Activated naive CD4-positive, alpha-beta T cell treated with anti-CD3 and anti-CD28 coated beads for 36 hours (primary cell): ENCODE measurements around the gene TET2. TPM values are rescaled to one million over a fixed set of nuclear protein-coding genes. Genes with fewer than 3 reads are reported as not detected.
A peak's percentile ranks its signal among the peaks of the same experiment; 100 is the strongest.

Source experiments
- CTCF ChIA-PET: fragments of 350-600 bp; sonication (Branson Sonifier 250); formaldehyde crosslinking; loops from one replicate; lab custom pipeline; 2021; ENCODE audit warnings: antibody characterized with exemption; lab: Charles Lee
- DNase-seq: peaks from one replicate; pipeline ENCODE4 v3.0.0-alpha.2; 2020
- H3K27ac Mint-ChIP-seq: one replicate; pipeline ENCODE4 v1.8.0; 2021; ENCODE audit warnings: mild to moderate bottlenecking, mixed read lengths
- H3K27me3 Mint-ChIP-seq: one replicate; pipeline ENCODE4 v1.8.0; 2021; ENCODE audit warnings: low read depth, mixed read lengths
- H3K36me3 Mint-ChIP-seq: one replicate; pipeline ENCODE4 v1.8.0; 2021; ENCODE audit warnings: low read depth, mixed read lengths
- H3K4me1 Mint-ChIP-seq: one replicate; pipeline ENCODE4 v1.8.0; 2021; ENCODE audit warnings: low read depth, mixed read lengths
- H3K4me3 Mint-ChIP-seq: one replicate; pipeline ENCODE4 v1.8.0; 2021; ENCODE audit warnings: mild to moderate bottlenecking, moderate library complexity, mixed read lengths
- H3K9me3 Mint-ChIP-seq: one replicate; pipeline ENCODE4 v1.8.0; 2021; ENCODE audit warnings: mixed read lengths
- intact Hi-C: fragments of 100-400 bp; cut with micrococcal nuclease; formaldehyde crosslinking; loops from one replicate; pipeline ENCODE4 v1.15.1; 2023
- total RNA-seq, 2 experiments: library from RNA; stranded (reverse); gene quantifications; one replicate each; pipeline ENCODE4 v1.2.3, GENCODE V29; 2021

Gene TET2
- total RNA-seq, 2 experiments from 2014 or later: 36.0 to 36.1 TPM

GRCh38 chr4:105145903-105146275 lies 787 bp upstream of the TET2 start:
- Mint-ChIP-seq H3K27me3 (no peaks in the 10 kb centered on the region), H3K36me3 (peaks cover 16% of the 10 kb centered on the region), H3K4me3 (peak overlapping the region; percentile 96), H3K9me3 (no peaks in the 10 kb centered on the region), H3K27ac (peak overlapping the region; percentile 97), H3K4me1 (peaks cover 35% of the 10 kb centered on the region)
- CTCF ChIA-PET: interaction anchor here (2.6 kb wide), 1 partner anchor 328 kb away, joined by 10 read pairs; the partner anchor contains the start of gene PPA2
- intact Hi-C loops: loop anchor here (1.0 to 5.0 kb wide), 12 partner anchors 9 to 1171 kb away; partner anchors contain the start of genes AIMP1, GSTCD, INTS12 and TBCK
- DNase-seq: peak; percentile 43

GRCh38 chr4:105147016-105147552 lies 408 bp downstream of the TET2 start:
- H3K9me3 Mint-ChIP-seq: no peaks in the 10 kb centered on the region
- peaks cover 16% of the 10 kb centered on the region for H3K36me3 Mint-ChIP-seq
- H3K4me1 Mint-ChIP-seq: peaks cover 35% of the 10 kb centered on the region
- no peaks in the 10 kb centered on the region for H3K27me3 Mint-ChIP-seq
- DNase-seq: no peak
- CTCF ChIA-PET: interaction anchor here (0.8 to 1.1 kb wide), 3 partner anchors 15 to 327 kb away, joined by 3 to 4 read pairs (median 3); partner anchors contain the start of gene PPA2
- peak overlapping the region; percentile 94 for H3K27ac Mint-ChIP-seq
- peak overlapping the region; percentile 96 for H3K4me3 Mint-ChIP-seq
- intact Hi-C loops: loop anchor here (1.0 to 5.0 kb wide), 2 partner anchors 32 to 1170 kb away; partner anchors contain the start of genes AIMP1 and TBCK

DNA sequence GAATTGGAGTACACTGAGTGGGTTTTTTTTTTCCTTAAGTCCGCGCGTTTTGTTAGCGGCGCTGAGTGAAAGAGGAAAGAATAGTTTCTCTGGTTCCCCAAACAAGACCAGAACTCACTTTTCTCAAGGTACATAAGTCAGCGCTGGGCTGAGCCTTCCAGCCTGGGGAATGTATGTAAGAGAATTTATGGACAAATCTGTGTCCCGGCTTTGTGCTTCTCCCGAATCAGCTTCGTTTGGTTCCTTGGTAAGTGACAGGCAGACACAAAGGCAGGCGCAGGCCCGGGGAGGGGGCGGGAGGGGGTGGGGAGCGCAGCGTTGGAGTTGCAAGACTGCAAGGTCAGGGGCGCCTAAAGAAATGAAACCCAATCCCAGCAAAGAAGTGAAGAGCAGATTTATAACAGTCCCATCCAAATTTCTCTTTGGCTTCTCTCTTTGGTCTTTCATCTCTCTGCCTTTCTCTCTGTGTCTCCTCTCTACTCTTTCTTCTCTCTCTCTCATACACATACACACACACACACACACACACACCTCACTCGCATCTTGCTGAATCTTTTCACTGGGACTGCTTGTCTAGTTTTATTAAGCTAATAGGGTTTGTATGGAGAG lies 981 bp downstream of the TET2 start:
- CTCF ChIA-PET: interaction anchor here (0.8 to 1.1 kb wide), 5 partner anchors 14 to 326 kb away, joined by 3 to 4 read pairs (median 3); partner anchors contain the start of gene PPA2
- DNase-seq: peak; percentile 45
- H3K9me3 Mint-ChIP-seq: no peaks in the 10 kb centered on the region
- peak overlapping the region; percentile 96 for H3K4me3 Mint-ChIP-seq
- H3K4me1 Mint-ChIP-seq: peaks cover 35% of the 10 kb centered on the region
- H3K36me3 Mint-ChIP-seq: peaks cover 16% of the 10 kb centered on the region
- intact Hi-C loops: loop anchor here (1.0 to 5.0 kb wide), 2 partner anchors 32 to 1170 kb away; partner anchors contain the start of genes AIMP1 and TBCK
- no peaks in the 10 kb centered on the region for H3K27me3 Mint-ChIP-seq
- peak overlapping the region; percentile 94 for H3K27ac Mint-ChIP-seq

DNA sequence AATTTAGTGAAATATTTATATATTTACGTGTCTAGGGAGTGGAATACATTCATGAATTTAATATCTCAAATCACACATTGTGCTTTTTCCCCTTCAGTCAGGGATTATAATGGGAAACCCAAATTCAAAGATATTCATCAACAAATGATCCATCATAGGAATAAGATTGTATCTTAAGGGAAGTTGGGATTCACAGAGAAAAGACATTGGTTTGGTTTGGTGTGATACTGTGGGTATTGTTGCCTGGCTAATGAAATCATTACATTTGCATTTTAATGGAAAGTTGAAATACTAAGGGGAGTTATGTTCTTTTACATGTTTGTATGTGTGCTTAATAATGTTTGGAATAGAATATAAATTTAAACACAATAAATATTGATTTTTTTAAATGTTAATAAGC lies 1.7 kb downstream of the TET2 start:
- H3K27ac Mint-ChIP-seq: peak overlapping the region; percentile 94
- peaks cover 38% of the 10 kb centered on the region for H3K4me1 Mint-ChIP-seq
- H3K9me3 Mint-ChIP-seq: no peaks in the 10 kb centered on the region
- intact Hi-C loops: loop anchor here (5.0 kb wide), 1 partner anchor 1169 kb away; the partner anchor contains the start of genes AIMP1 and TBCK
- peak overlapping the region; percentile 96 for H3K4me3 Mint-ChIP-seq
- no peak for DNase-seq
- H3K27me3 Mint-ChIP-seq: no peaks in the 10 kb centered on the region
- CTCF ChIA-PET: interaction anchor here (0.8 to 1.0 kb wide), 2 partner anchors 58 to 325 kb away, joined by 3 read pairs; partner anchors contain the start of gene PPA2
- H3K36me3 Mint-ChIP-seq: peaks cover 19% of the 10 kb centered on the region

DNA sequence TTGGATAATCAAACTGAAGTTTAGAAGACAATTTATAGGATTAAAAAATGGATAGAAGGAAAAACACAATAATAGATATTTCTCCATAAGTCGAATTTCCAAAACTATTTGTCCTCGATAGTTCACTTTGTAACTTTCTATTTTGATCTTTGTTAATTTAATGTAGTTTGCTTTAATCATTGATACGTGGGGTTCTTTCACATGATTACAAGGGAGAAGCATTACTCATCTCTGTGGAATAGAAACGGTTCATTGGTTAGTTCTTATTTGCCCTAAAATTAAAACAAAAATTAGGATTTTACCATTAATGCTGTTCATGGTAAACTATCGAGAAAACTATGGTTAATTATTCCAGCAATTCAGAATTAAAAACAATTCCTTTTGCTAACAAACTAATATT lies 2.1 kb downstream of the TET2 start:
- Mint-ChIP-seq H3K9me3 (no peaks in the 10 kb centered on the region), H3K4me3 (peak overlapping the region; percentile 55), H3K36me3 (peaks cover 19% of the 10 kb centered on the region), H3K27ac (no peak overlapping the region), H3K27me3 (no peaks in the 10 kb centered on the region), H3K4me1 (peaks cover 40% of the 10 kb centered on the region)
- intact Hi-C loops: loop anchor here (5.0 kb wide), 1 partner anchor 1169 kb away; the partner anchor contains the start of genes AIMP1 and TBCK
- DNase-seq: no peak
- CTCF ChIA-PET: no interaction called here

DNA sequence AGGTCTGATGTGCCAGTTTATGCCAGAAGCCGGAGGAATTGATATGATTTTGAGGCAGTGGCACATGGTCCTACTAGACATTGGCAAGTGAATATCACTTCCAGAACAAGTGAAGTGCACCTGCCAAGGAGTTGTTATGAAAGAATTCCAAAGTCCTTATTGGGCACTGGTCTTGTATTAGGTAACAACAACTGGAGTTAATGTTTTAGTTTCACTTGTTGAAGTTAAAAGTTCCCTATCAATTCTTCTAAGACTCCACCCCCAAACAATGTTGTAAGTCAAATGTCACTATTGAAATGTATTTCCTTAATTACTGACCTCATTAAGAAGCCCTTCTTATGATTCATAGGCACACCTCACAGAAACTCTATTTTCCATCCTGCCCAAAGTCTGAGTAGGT lies 3.1 kb downstream of the TET2 start:
- no peak for DNase-seq
- no peak overlapping the region for H3K27ac Mint-ChIP-seq
- peaks cover 19% of the 10 kb centered on the region for H3K36me3 Mint-ChIP-seq
- intact Hi-C loops: loop anchor here (2.0 to 5.0 kb wide), 2 partner anchors 17 to 1168 kb away; partner anchors contain the start of genes AIMP1 and TBCK
- H3K27me3 Mint-ChIP-seq: no peaks in the 10 kb centered on the region
- CTCF ChIA-PET: interaction anchor here (1.7 kb wide), 1 partner anchor 56 kb away, joined by 3 read pairs; no protein-coding TSS in a partner anchor
- peaks cover 44% of the 10 kb centered on the region for H3K4me1 Mint-ChIP-seq
- H3K9me3 Mint-ChIP-seq: no peaks in the 10 kb centered on the region
- H3K4me3 Mint-ChIP-seq: peak overlapping the region; percentile 11

DNA sequence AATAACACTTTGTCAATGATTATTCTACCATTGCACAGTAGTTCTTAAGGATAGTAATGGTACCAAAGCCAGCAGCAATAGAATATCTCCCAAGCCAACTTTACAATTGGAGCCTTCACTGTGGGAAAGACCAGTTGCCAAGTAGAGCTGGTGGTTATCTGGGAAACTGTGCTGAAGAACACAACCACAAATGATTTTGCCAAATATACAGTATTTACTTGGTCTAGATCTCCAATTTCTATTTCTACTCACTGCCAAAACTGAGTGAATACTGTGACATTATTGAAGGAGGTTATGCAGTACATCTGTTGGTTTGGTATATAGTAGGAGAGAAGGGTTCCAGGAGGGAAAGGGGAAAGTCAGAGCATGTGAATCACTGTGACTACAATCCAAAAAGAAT lies 3.8 kb downstream of the TET2 start:
- no peak overlapping the region for H3K4me3 Mint-ChIP-seq
- intact Hi-C loops: loop anchor here (2.0 kb wide), 1 partner anchor 16 kb away; no protein-coding TSS in a partner anchor
- H3K27me3 Mint-ChIP-seq: no peaks in the 10 kb centered on the region
- H3K27ac Mint-ChIP-seq: no peak overlapping the region
- peaks cover 43% of the 10 kb centered on the region for H3K4me1 Mint-ChIP-seq
- CTCF ChIA-PET: interaction anchor here (1.0 to 1.7 kb wide), 2 partner anchors 10 to 55 kb away, joined by 3 read pairs; no protein-coding TSS in a partner anchor
- DNase-seq: no peak
- H3K9me3 Mint-ChIP-seq: no peaks in the 10 kb centered on the region
- peaks cover 22% of the 10 kb centered on the region for H3K36me3 Mint-ChIP-seq

DNA sequence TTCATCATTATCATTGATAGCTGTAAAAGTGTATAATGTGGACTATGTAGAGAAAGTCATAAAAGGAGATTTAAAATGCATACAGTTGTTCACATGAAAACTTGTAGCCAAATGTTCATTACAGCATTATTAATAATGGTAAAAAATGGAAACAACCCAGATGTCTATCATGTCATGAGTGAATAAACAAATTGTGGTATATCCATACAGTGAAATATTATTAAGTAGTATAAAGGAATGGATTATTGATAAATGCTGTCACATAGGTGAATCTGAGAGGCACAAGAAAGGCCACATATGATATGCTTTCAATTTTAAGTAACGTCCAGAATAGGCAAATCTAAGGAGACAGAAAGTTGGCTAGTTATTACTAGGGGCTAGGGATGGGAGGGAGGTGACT lies 7.1 kb downstream of the TET2 start:
- Mint-ChIP-seq H3K9me3 (no peaks in the 10 kb centered on the region), H3K27me3 (no peaks in the 10 kb centered on the region), H3K36me3 (peaks cover 10% of the 10 kb centered on the region), H3K27ac (no peak overlapping the region), H3K4me3 (no peak overlapping the region), H3K4me1 (peaks cover 45% of the 10 kb centered on the region)
- intact Hi-C loops: no loop called here
- CTCF ChIA-PET: no interaction called here
- DNase-seq: no peak

DNA sequence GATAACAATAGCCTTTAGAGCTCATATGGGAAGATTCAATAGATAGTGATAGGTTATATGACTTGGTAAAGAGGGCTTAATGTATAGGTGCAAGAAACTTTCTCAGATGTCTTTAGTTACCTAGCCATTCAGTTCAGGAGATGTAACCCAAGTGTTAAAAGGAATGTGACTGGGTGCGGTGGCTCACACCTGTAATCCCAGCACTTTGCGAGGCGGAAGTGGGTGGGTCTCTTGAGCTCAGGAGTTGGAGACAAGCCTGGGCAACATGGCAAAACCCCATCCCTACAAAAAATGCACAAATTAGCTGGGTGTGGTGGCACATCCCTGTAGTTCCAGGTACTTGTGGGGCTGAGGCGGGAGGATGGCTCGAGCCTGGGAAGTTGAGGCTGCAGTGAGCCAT lies 7.9 kb downstream of the TET2 start:
- Mint-ChIP-seq H3K27me3 (no peaks in the 10 kb centered on the region), H3K4me3 (no peak overlapping the region)

GRCh38 chr4:105155426-105155825 lies 8.8 kb downstream of the TET2 start:
- intact Hi-C loops: no loop called here
- Mint-ChIP-seq H3K4me1 (peaks cover 35% of the 10 kb centered on the region), H3K4me3 (no peak overlapping the region), H3K27ac (no peak overlapping the region), H3K27me3 (no peaks in the 10 kb centered on the region), H3K9me3 (no peaks in the 10 kb centered on the region), H3K36me3 (peaks cover 14% of the 10 kb centered on the region)
- DNase-seq: no peak
- CTCF ChIA-PET: interaction anchor here (0.7 kb wide), 1 partner anchor 238 kb away, joined by 3 read pairs; no protein-coding TSS in a partner anchor

More for the DNA sequence above, 7.9 kb downstream of the TET2 start:
- CTCF ChIA-PET: no interaction called here
- intact Hi-C loops: no loop called here
- peaks cover 38% of the 10 kb centered on the region for H3K4me1 Mint-ChIP-seq
- no peaks in the 10 kb centered on the region for H3K9me3 Mint-ChIP-seq
- H3K27ac Mint-ChIP-seq: no peak overlapping the region
- peaks cover 12% of the 10 kb centered on the region for H3K36me3 Mint-ChIP-seq
- no peak for DNase-seq

DNA sequence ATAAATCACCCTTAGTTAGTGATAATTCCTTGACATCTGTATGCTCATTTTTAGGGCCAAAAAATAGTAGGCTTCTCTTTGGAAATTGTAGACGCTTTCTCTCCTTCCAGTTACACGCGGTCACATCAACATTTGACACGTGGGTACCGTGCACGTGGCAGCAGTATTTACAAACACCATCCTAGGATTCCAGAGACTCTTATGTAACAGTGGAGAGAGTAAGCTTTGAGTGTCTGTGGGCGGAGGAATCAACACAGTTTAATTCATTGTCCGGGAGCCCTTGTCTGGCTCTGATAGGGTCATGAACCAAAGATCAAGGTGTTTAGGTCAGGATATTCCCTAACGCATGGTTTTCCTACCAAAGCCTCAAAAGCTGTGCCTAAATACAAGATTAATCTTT lies 12.2 kb downstream of the TET2 start:
- Mint-ChIP-seq H3K9me3 (no peaks in the 10 kb centered on the region), H3K4me3 (no peak overlapping the region), H3K27me3 (no peaks in the 10 kb centered on the region), H3K27ac (no peak overlapping the region), H3K4me1 (peaks cover 31% of the 10 kb centered on the region), H3K36me3 (peaks cover 13% of the 10 kb centered on the region)
- intact Hi-C loops: no loop called here
- no peak for DNase-seq
- CTCF ChIA-PET: no interaction called here

- no peaks in the 10 kb centered on the region for H3K9me3 Mint-ChIP-seq
- H3K27me3 Mint-ChIP-seq: no peaks in the 10 kb centered on the region
- no peak overlapping the region for H3K27ac Mint-ChIP-seq
- CTCF ChIA-PET: interaction anchor here (0.7 to 1.2 kb wide), 2 partner anchors 15 to 583 kb away, joined by 3 read pairs; no protein-coding TSS in a partner anchor
- H3K4me3 Mint-ChIP-seq: no peak overlapping the region
- intact Hi-C loops: no loop called here
- no peak for DNase-seq
- H3K36me3 Mint-ChIP-seq: peaks cover 15% of the 10 kb centered on the region
- H3K4me1 Mint-ChIP-seq: peaks cover 14% of the 10 kb centered on the region
These were observed 15.6 kb downstream of the TET2 start for GRCh38 chr4:105162123-105162796.
